Upper lobe of left lung (tissue), 6 donors: ENCODE results near the gene ZNF606. TPM values are rescaled to one million over a fixed set of nuclear protein-coding genes. Genes with fewer than 3 reads are reported as not detected.

Source experiments
- ATAC-seq, 2 donors: fragments of 200-7000 bp; cut with Tn5 transposase; one replicate each; pipeline ENCODE4 v1.9.1; 2022; ENCODE audit warnings: mild to moderate bottlenecking in 2 of 2, moderate library complexity in 2 of 2; ENCODE audit not compliant: low FRiP score in 2 of 2
- DNase-seq, 2 donors: peaks; one replicate each; pipeline ENCODE4 v3.0.0-alpha.2; 2019 to 2020
- H3K27ac ChIP-seq, 4 donors: fragments of 200-600 bp; sonication (generic); one replicate each; pipeline ENCODE4 v1.5.1; 2016 to 2019
- H3K27me3 ChIP-seq, 4 donors: fragments of 200-600 bp; sonication (generic); one replicate each; pipeline ENCODE4 v1.5.1; 2017 to 2019
- H3K36me3 ChIP-seq, 4 donors: fragments of 200-600 bp; sonication (generic); one replicate each; pipeline ENCODE4 v1.5.1; 2016 to 2019
- H3K4me1 ChIP-seq, 4 donors: fragments of 200-600 bp; sonication (generic); one replicate each; pipeline ENCODE4 v1.5.1; 2018 to 2019
- H3K4me3 ChIP-seq, 4 donors: fragments of 200-600 bp; sonication (generic); one replicate each; pipeline ENCODE4 v1.5.1; 2017 to 2019; ENCODE audit warnings: mild to moderate bottlenecking in 2 of 4, moderate library complexity in 1 of 4
- H3K9me3 ChIP-seq, 4 donors: fragments of 200-600 bp; sonication (generic); one replicate each; pipeline ENCODE4 v1.5.1; 2018 to 2019
- CTCF ChIP-seq, 6 experiments: fragments of 450-650 bp in 4 of 6; fragments of 200-600 bp in 2 of 6; sonication (generic) in 2 of 6; IDR thresholded peaks; one replicate each; pipeline ENCODE4 v1.5.1; 2016 to 2019; ENCODE audit warnings: antibody characterized with exemption in 6 of 6
- EP300 ChIP-seq, 4 donors: sonication (generic); formaldehyde crosslinking; IDR thresholded peaks; one replicate each; pipeline ENCODE4 v1.5.1; 2017; ENCODE audit warnings: antibody characterized with exemption in 4 of 4, control low read depth in 2 of 4
- POLR2A ChIP-seq, 4 donors: fragments of 450-650 bp; IDR thresholded peaks; one replicate each; pipeline ENCODE4 v1.5.1; 2016 to 2017; ENCODE audit warnings: antibody characterized with exemption in 4 of 4, mild to moderate bottlenecking in 2 of 4
- POLR2AphosphoS5 ChIP-seq, 2 donors: sonication (generic); formaldehyde crosslinking; IDR thresholded peaks; one replicate each; pipeline ENCODE4 v1.5.1; 2017; ENCODE audit warnings: antibody characterized with exemption in 2 of 2
- WGBS, 2 donors: methylation state at CpG; one replicate each; pipeline ENCODE4 v1.1.5; 2017 to 2018; 5-methylcytosine and 5-hydroxymethylcytosine counted together
- total RNA-seq, 6 donors: library from RNA; depleted of rRNA in 4 of 6; stranded (reverse); fragments of >200 nt in 4 of 6; gene quantifications; one replicate each; pipeline versions ENCODE4 v1.1.0 to v1.2.1, GENCODE V29; 2016 to 2021
- donor health status: DM: no; HTN: no; CAD: no; lungs with moderate emphysema.
- donor health status: DM: no; HTN: yes; CAD: no; lungs with severe emphysema.

The ZNF606 gene
- total RNA-seq, 6 donors from 2014 or later = 9.6 to 40.9 (median 15.4) TPM

GRCh38 chr19:58040751-58041525, 38.3 kb upstream of the ZNF606 start:
- H3K4me1 ChIP-seq = no peaks in the 10 kb centered on the region
- no peak for TF ChIP-seq POLR2A (IDR thresholded peaks at IDR 0.05)
- TF ChIP-seq EP300 (IDR thresholded peaks at IDR 0.05) = no peak
- TF ChIP-seq CTCF (IDR thresholded peaks at IDR 0.05) = no peak
- H3K27me3 ChIP-seq = no peaks in the 10 kb centered on the region
- no peak overlapping the region for H3K4me3 ChIP-seq
- peak in 1 of 2 donors; percentile 39 for DNase-seq
- H3K36me3 ChIP-seq = no peaks in the 10 kb centered on the region
- H3K27ac ChIP-seq = no peak overlapping the region
- WGBS, 2 donors = 84 to 88% methylated on average over 18 to 21 of the region's 21 CpGs
- ATAC-seq = no peak
- peaks cover 14 to 92% (median 57%) of the 10 kb centered on the region in 4 donors for H3K9me3 ChIP-seq

DNA sequence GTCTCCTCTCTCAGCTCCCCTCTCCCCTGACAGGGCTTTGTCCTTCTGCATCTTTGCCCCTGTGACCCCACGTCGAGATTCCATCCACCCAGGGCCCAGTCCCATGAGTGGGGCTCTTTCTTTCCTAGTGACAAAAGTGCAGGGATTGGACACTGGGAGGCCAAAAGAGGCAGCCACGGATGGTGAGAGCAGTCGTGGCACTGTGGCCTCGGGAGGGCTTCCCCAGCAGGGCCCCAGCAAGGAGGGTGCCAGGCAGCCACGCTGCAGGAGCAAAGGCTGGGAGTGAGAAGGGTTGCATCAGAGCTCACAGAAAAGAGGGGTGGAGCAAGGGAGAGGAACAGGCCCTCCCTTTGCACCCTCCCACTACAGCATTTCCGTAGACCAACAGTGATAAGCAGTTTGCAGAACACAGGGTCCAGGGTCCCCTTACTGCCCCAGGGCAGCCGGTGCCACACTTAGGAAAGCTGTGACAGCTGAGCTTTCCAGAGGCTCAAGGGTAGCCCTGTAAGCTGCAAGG, 36.1 kb upstream of the ZNF606 start:
- 14 to 20% methylated on average over 8 of the region's 8 CpGs for WGBS, 2 donors
- H3K4me3 ChIP-seq = no peak overlapping the region
- peaks cover 0 to 7% (median 3%) of the 10 kb centered on the region in 4 donors for H3K27me3 ChIP-seq
- H3K36me3 ChIP-seq = no peaks in the 10 kb centered on the region
- no peak overlapping the region for H3K27ac ChIP-seq
- peaks cover 14 to 90% (median 53%) of the 10 kb centered on the region in 4 donors for H3K9me3 ChIP-seq
- ATAC-seq (no peak), DNase-seq (peak in 1 of 2 donors; percentile 47)
- TF ChIP-seq POLR2AphosphoS5 (IDR thresholded peaks at IDR 0.05) (no peak), EP300 (IDR thresholded peaks at IDR 0.05) (no peak), POLR2A (IDR thresholded peaks at IDR 0.05) (no peak), CTCF (IDR thresholded peaks at IDR 0.05) (no peak)
- peaks cover 0 to 4% (median 1%) of the 10 kb centered on the region in 4 donors for H3K4me1 ChIP-seq

DNA sequence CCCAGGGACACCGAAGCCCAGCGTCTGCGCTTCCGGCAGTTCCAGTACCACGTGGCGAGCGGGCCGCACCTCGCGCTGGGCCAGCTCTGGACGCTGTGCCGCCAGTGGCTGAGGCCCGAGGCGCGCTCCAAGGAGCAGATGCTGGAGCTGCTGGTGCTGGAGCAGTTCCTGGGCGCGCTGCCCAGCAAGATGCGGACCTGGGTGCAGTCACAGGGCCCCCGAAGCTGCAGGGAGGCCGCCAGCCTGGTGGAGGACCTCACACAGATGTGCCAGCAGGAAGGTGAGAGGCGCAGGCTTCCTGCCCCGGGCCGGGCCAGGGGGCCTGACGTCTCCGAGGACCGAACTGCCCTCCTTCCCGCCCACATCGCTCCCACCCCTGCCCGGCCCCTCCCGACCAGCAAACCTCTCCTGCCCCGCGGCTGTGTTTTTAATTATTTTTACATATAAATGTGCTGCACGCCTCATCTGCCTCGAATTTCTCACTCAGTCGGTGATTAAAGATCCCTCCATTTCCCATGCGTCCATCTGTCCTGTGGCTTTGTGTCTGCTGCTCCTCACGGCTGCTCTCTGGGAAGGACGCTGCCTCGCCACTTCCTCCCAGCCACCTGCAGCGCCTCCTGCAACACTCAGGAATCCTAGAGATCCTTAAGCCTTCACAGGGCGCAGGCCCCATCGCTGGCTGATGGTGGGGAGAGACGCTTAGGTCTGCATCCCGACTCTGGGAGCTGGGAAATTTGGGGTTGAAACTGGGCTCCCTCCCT, 35.5 kb upstream of the ZNF606 start:
- no peak for TF ChIP-seq EP300 (IDR thresholded peaks at IDR 0.05)
- TF ChIP-seq POLR2A (IDR thresholded peaks at IDR 0.05) = no peak
- TF ChIP-seq CTCF (IDR thresholded peaks at IDR 0.05) = no peak
- no peak for TF ChIP-seq POLR2AphosphoS5 (IDR thresholded peaks at IDR 0.05)
- Histone ChIP-seq H3K4me1 (peaks cover 0 to 4% (median 1%) of the 10 kb centered on the region in 4 donors), H3K9me3 (peaks cover 13 to 90% (median 55%) of the 10 kb centered on the region in 4 donors), H3K27me3 (peaks cover 0 to 13% (median 3%) of the 10 kb centered on the region in 4 donors), H3K27ac (no peak overlapping the region), H3K36me3 (no peaks in the 10 kb centered on the region), H3K4me3 (no peak overlapping the region)
- ATAC-seq (no peak), DNase-seq (peak in 1 of 2 donors; percentile 79)
- WGBS, 2 donors = 10 to 23% methylated on average over 17 to 23 of the region's 44 CpGs

GRCh38 chr19:58035863-58036262, 33.2 kb upstream of the ZNF606 start:
- 74 to 81% methylated on average over 8 of the region's 8 CpGs for WGBS, 2 donors
- ATAC-seq = no peak
- Histone ChIP-seq H3K9me3 (peaks cover 7 to 71% (median 42%) of the 10 kb centered on the region in 4 donors), H3K4me3 (no peak overlapping the region), H3K27me3 (peaks cover 0 to 13% (median 3%) of the 10 kb centered on the region in 4 donors), H3K4me1 (peaks cover 0 to 4% (median 1%) of the 10 kb centered on the region in 4 donors), H3K27ac (no peak overlapping the region), H3K36me3 (no peaks in the 10 kb centered on the region)
- TF ChIP-seq POLR2AphosphoS5 (IDR thresholded peaks at IDR 0.05) = no peak
- TF ChIP-seq POLR2A (IDR thresholded peaks at IDR 0.05) = no peak
- no peak for TF ChIP-seq CTCF (IDR thresholded peaks at IDR 0.05)
- no peak for TF ChIP-seq EP300 (IDR thresholded peaks at IDR 0.05)
- no peak for DNase-seq
